Activated naive CD8-positive, alpha-beta T cell treated with anti-CD3 and anti-CD28 coated beads for 36 hours (primary cell): Measurements from ENCODE around the gene SLC1A1. TPM values are rescaled to one million over a fixed set of nuclear protein-coding genes. Genes with fewer than 3 reads are reported as not detected.
A peak's percentile ranks its signal among the peaks of the same experiment; 100 is the strongest.
"Not testable (repeated sequence)": the region's sequence is repeated elsewhere in the genome, so short reads cannot be mapped to it uniquely, and the experiment has no call there.

Experiments used
- DNase-seq: peaks from one replicate; pipeline ENCODE4 v3.0.0; 2021
- H3K27ac Mint-ChIP-seq: one replicate; pipeline ENCODE4 v1.8.0; 2022; ENCODE audit warnings: mild to moderate bottlenecking, moderate library complexity, mixed read lengths
- H3K27me3 Mint-ChIP-seq: one replicate; pipeline ENCODE4 v1.8.0; 2022; ENCODE audit warnings: mild to moderate bottlenecking, mixed read lengths
- H3K36me3 Mint-ChIP-seq: one replicate; pipeline ENCODE4 v1.8.0; 2021; ENCODE audit warnings: mild to moderate bottlenecking, mixed read lengths
- H3K4me1 Mint-ChIP-seq: one replicate; pipeline ENCODE4 v1.8.0; 2021; ENCODE audit warnings: mixed read lengths
- H3K4me3 Mint-ChIP-seq: one replicate; pipeline ENCODE4 v1.8.0; 2022; ENCODE audit warnings: mild to moderate bottlenecking, moderate library complexity, mixed read lengths
- H3K9me3 Mint-ChIP-seq: one replicate; pipeline ENCODE4 v1.8.0; 2022; ENCODE audit warnings: mixed read lengths
- total RNA-seq, 2 experiments: library from RNA; stranded (reverse); gene quantifications; one replicate each; pipeline ENCODE4 v1.2.3, GENCODE V29; 2021

The SLC1A1 gene
- total RNA-seq, 2 experiments from 2014 or later = 0.10 to 0.23 TPM

DNA sequence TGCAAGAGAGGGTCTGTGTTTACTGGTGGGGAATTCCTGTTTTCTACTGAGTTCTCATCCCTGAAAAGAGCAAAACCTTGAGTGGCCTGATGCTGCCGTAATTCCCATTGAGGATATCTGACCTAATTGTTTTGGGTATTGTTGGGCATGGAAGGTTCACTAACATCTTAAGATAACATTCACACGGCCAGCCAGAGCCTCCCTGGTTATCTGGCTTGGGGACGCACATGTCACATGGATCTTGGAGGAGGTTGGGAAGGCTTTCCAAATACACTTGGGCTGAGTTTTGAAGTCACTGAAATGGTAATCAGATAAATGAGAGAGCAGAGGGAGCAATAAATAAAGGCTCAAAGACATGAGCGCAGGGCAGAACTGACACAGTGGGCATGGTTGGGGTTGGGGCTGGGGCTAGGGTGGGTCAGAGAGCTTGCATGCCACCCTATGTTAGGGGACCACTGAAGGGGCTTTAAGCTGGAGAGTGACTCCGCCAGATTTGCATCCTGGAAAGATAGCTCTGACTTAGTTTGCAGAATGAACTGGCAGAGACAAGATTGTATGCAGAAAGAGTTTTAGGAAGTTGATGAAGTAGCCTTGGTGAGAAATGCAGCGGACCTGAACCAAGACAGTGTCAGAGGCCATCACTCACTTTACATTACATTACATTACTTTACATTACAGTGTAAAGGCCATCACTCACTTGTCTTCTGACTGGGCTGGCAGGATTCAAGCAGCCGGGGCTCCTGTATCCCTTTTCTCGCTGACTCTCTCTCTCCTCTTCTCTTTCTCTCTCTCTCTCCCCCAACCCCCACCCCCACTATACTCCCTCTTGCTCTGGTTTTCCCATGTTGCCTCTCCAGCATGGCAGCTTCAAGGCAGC, 24.2 kb downstream of the SLC1A1 start:
- no peaks in the 10 kb centered on the region for H3K27me3 Mint-ChIP-seq
- H3K4me3 Mint-ChIP-seq = no peak overlapping the region
- H3K36me3 Mint-ChIP-seq = no peaks in the 10 kb centered on the region

GRCh38 chr9:4515958-4516375, 25.7 kb downstream of the SLC1A1 start:
- Mint-ChIP-seq H3K4me3 (no peak overlapping the region), H3K27ac (no peak overlapping the region), H3K36me3 (no peaks in the 10 kb centered on the region), H3K4me1 (peaks cover 14% of the 10 kb centered on the region), H3K9me3 (no peaks in the 10 kb centered on the region), H3K27me3 (no peaks in the 10 kb centered on the region)
- DNase-seq = no peak

More for the DNA sequence above, 24.2 kb downstream of the SLC1A1 start:
- Mint-ChIP-seq H3K27ac (no peak overlapping the region), H3K4me1 (peaks cover 8% of the 10 kb centered on the region), H3K9me3 (no peaks in the 10 kb centered on the region)
- DNase-seq = no peak

GRCh38 chr9:4517274-4517673, 27.0 kb downstream of the SLC1A1 start:
- Mint-ChIP-seq H3K27ac (no peak overlapping the region), H3K27me3 (no peaks in the 10 kb centered on the region), H3K36me3 (no peaks in the 10 kb centered on the region), H3K4me1 (peaks cover 14% of the 10 kb centered on the region), H3K4me3 (no peak overlapping the region), H3K9me3 (no peaks in the 10 kb centered on the region)
- DNase-seq = no peak

GRCh38 chr9:4519604-4520003, 29.3 kb downstream of the SLC1A1 start:
- no peaks in the 10 kb centered on the region for H3K9me3 Mint-ChIP-seq
- DNase-seq = peak; percentile 18
- H3K36me3 Mint-ChIP-seq = no peaks in the 10 kb centered on the region
- no peak overlapping the region for H3K4me3 Mint-ChIP-seq
- H3K4me1 Mint-ChIP-seq = peaks cover 14% of the 10 kb centered on the region
- H3K27ac Mint-ChIP-seq = no peak overlapping the region
- H3K27me3 Mint-ChIP-seq = no peaks in the 10 kb centered on the region

- Mint-ChIP-seq H3K4me1 (peaks cover 16% of the 10 kb centered on the region), H3K27me3 (no peaks in the 10 kb centered on the region), H3K36me3 (no peaks in the 10 kb centered on the region), H3K27ac (no peak overlapping the region), H3K9me3 (no peaks in the 10 kb centered on the region), H3K4me3 (no peak overlapping the region)
- no peak for DNase-seq
Observed at GRCh38 chr9:4520055-4520454, 29.8 kb downstream of the SLC1A1 start.

- H3K27ac Mint-ChIP-seq = no peak overlapping the region
- DNase-seq = no peak
- H3K9me3 Mint-ChIP-seq = peaks cover 7% of the 10 kb centered on the region
- peaks cover 4% of the 10 kb centered on the region for H3K36me3 Mint-ChIP-seq
- H3K27me3 Mint-ChIP-seq = no peaks in the 10 kb centered on the region
- H3K4me3 Mint-ChIP-seq = no peak overlapping the region
- peaks cover 12% of the 10 kb centered on the region for H3K4me1 Mint-ChIP-seq
Observed at GRCh38 chr9:4530375-4530774, 40.1 kb downstream of the SLC1A1 start.

- not testable (repeated sequence) for H3K4me3 Mint-ChIP-seq, DNase-seq, H3K36me3 Mint-ChIP-seq, H3K9me3 Mint-ChIP-seq, H3K27me3 Mint-ChIP-seq, H3K27ac Mint-ChIP-seq
- H3K4me1 Mint-ChIP-seq = peaks cover 10% of the 10 kb centered on the region
Observed at GRCh38 chr9:4530831-4531230, 40.6 kb downstream of the SLC1A1 start.

DNA sequence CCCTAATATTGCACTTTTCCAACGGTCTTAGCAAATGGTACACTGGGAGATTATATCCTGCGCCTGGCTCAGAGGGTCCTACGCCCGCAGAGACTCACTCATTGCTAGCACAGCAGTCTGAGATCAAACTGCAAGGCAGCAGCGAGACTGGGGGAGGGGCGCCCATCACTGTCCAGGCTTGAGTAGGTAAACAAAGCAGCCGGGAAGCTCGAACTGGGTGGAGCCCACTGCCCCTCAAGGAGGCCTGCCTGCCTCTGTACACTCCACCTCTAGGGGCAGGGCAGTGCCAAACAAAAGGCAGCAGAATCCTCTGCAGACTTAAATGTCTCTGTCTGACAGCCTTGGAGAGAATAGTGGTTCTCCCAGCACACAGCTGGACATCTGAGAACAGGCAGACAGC, 41.1 kb downstream of the SLC1A1 start:
- peaks cover 10% of the 10 kb centered on the region for H3K4me1 Mint-ChIP-seq
- H3K27me3 Mint-ChIP-seq, H3K9me3 Mint-ChIP-seq, H3K4me3 Mint-ChIP-seq, H3K36me3 Mint-ChIP-seq, DNase-seq, H3K27ac Mint-ChIP-seq: not testable (repeated sequence)

DNA sequence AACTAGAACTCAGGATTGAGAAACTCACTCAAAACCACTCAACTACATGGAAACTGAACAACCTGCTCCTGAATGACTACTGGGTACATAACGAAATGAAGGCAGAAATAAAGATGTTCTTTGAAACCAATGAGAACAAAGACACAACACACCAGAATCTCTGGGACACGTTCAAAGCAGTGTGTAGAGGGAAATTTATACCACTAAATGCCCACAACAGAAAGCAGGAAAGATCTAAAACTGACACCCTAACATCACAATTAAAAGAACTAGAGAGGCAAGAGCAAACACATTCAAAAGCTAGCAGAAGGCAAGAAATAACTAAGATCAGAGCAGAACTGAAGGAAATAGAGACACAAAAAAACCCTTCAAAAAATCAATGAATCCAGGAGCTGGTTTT, 43.6 kb downstream of the SLC1A1 start:
- H3K4me3 Mint-ChIP-seq, H3K27ac Mint-ChIP-seq, H3K36me3 Mint-ChIP-seq, H3K27me3 Mint-ChIP-seq, H3K9me3 Mint-ChIP-seq, DNase-seq: not testable (repeated sequence)
- peaks cover 10% of the 10 kb centered on the region for H3K4me1 Mint-ChIP-seq

- H3K27ac Mint-ChIP-seq, H3K4me3 Mint-ChIP-seq, H3K36me3 Mint-ChIP-seq, DNase-seq, H3K9me3 Mint-ChIP-seq, H3K27me3 Mint-ChIP-seq: not testable (repeated sequence)
- peaks cover 10% of the 10 kb centered on the region for H3K4me1 Mint-ChIP-seq
Observed at GRCh38 chr9:4536196-4536595, 45.9 kb downstream of the SLC1A1 start.

- Mint-ChIP-seq H3K9me3 (peaks cover 2% of the 10 kb centered on the region), H3K27ac (no peak overlapping the region), H3K4me3 (no peak overlapping the region), H3K27me3 (no peaks in the 10 kb centered on the region), H3K4me1 (peaks cover 10% of the 10 kb centered on the region), H3K36me3 (peaks cover 3% of the 10 kb centered on the region)
- no peak for DNase-seq
Observed at GRCh38 chr9:4537581-4537980, 47.3 kb downstream of the SLC1A1 start.

DNA sequence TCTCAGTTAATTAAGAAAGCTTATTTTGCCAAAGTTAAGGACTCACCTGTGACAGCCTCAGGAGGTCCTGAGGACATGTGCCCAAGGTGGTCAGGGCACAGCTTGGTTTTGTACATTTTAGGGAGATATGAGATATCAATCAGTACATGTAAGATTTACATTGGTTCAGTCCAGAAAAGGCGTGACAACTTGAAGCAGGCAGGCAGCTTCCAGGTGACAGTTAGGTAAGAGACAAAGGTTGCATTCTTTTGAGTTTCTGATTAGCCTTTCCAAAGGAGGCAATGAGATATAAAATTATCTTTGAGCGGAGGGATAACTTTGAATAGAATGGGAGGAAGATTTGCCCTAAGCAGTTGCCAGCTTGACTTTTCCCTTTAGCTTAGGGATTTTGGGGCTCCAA, 47.8 kb downstream of the SLC1A1 start:
- H3K4me3 Mint-ChIP-seq = no peak overlapping the region
- H3K9me3 Mint-ChIP-seq = peaks cover 2% of the 10 kb centered on the region
- DNase-seq = no peak
- peaks cover 1% of the 10 kb centered on the region for H3K36me3 Mint-ChIP-seq
- peaks cover 10% of the 10 kb centered on the region for H3K4me1 Mint-ChIP-seq
- no peak overlapping the region for H3K27ac Mint-ChIP-seq
- no peaks in the 10 kb centered on the region for H3K27me3 Mint-ChIP-seq

DNA sequence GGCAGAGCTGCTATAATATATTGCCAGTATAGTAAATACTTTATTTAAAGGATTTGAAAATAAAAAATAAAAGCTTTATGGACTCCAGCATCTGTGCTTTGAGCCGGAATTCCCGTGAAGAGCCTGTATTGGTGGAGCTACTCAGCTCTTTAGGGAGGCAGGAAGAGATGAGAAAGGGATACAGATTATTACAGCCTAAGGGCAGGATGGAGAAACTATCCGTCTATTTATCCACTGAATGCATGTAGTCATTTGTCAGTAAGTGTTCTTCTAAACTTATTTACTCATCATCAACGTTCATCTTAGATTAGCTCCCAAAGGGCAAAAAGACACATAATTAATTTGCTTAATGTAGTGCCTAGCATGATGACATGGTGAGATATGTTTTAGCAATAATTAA, 48.4 kb downstream of the SLC1A1 start:
- Mint-ChIP-seq H3K27ac (no peak overlapping the region), H3K4me1 (peaks cover 9% of the 10 kb centered on the region)

GRCh38 chr9:4540425-4540824, 50.2 kb downstream of the SLC1A1 start:
- Mint-ChIP-seq H3K27me3 (no peaks in the 10 kb centered on the region), H3K9me3 (peaks cover 4% of the 10 kb centered on the region), H3K27ac (no peak overlapping the region), H3K4me1 (peaks cover 2% of the 10 kb centered on the region), H3K36me3 (no peaks in the 10 kb centered on the region), H3K4me3 (no peak overlapping the region)
- no peak for DNase-seq

More for the DNA sequence above, 48.4 kb downstream of the SLC1A1 start:
- H3K36me3 Mint-ChIP-seq = peaks cover 1% of the 10 kb centered on the region
- H3K9me3 Mint-ChIP-seq = peaks cover 2% of the 10 kb centered on the region
- no peak for DNase-seq
- H3K4me3 Mint-ChIP-seq = no peak overlapping the region
- no peaks in the 10 kb centered on the region for H3K27me3 Mint-ChIP-seq

DNA sequence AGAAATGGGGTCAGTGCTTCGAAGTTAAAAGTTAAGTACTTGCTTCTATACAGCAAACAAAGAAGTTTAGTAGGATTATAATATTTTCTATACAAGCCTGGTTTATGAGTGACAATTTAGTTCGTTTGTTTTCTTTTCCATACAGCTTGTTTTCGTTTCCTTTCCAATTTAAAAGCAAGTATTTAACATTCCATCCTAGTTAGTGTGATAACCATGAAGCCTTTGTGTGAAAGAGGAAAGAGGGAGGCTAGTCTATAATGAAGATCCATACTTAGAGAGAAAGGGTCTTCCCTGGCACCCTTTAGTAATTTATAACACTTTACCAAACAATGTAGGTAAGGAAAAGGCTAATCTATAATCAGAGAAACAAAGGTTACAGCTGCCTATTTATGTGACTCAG, 51.0 kb downstream of the SLC1A1 start:
- Mint-ChIP-seq H3K27me3 (no peaks in the 10 kb centered on the region), H3K4me3 (no peak overlapping the region), H3K4me1 (peaks cover 2% of the 10 kb centered on the region), H3K9me3 (peaks cover 1% of the 10 kb centered on the region), H3K27ac (no peak overlapping the region), H3K36me3 (no peaks in the 10 kb centered on the region)
- DNase-seq = no peak

- no peaks in the 10 kb centered on the region for H3K36me3 Mint-ChIP-seq
- H3K4me1 Mint-ChIP-seq = peaks cover 4% of the 10 kb centered on the region
- no peak overlapping the region for H3K27ac Mint-ChIP-seq
- no peaks in the 10 kb centered on the region for H3K27me3 Mint-ChIP-seq
- peaks cover 1% of the 10 kb centered on the region for H3K9me3 Mint-ChIP-seq
- DNase-seq = no peak
- no peak overlapping the region for H3K4me3 Mint-ChIP-seq
Observed at GRCh38 chr9:4541856-4542255, 51.6 kb downstream of the SLC1A1 start.
